Measurements from ENCODE around the gene CEP95. TPM values are rescaled to one million over a fixed set of nuclear protein-coding genes. Genes with fewer than 3 reads are reported as not detected.

CEP95 gene
- total and polyA plus RNA-seq, 10 of the 15 experiments (the other 5 are each of a cell fraction or from before 2014, with no cell fraction given): 17.7 to 54.9 (median 29.6) TPM

- no peak for TF ChIP-seq ZNF687 (IDR thresholded peaks at IDR 0.05)
- TF ChIP-seq MYC (IDR thresholded peaks at IDR 0.05; ENCODE audit: insufficient read depth, insufficient read length, insufficient replicate concordance, low read length, severe bottlenecking): no peak
- TF ChIP-seq PAX5 (IDR thresholded peaks at IDR 0.05; ENCODE audit: borderline replicate concordance, low read depth, low read length): no peak
- TF ChIP-seq EZH2 (IDR thresholded peaks at IDR 0.05; ENCODE audit: borderline replicate concordance, control insufficient read depth, low read depth, low read length): no peak
- no peak for TF ChIP-seq TAF1 (IDR thresholded peaks at IDR 0.05; ENCODE audit: borderline replicate concordance, low read depth, low read length)
- no peak for TF ChIP-seq KDM1A (IDR thresholded peaks at IDR 0.05; ENCODE audit: borderline replicate concordance)
These were observed 27.0 kb downstream of the CEP95 start (continued) for GRCh38 chr17:64533784-64534183.

- Histone ChIP-seq H3K4me3 (no peak overlapping the region), H3K27ac (ENCODE audit: control insufficient read depth, insufficient read depth) (no peak overlapping the region), H3K4me2 (ENCODE audit: control insufficient read depth, insufficient read depth) (no peak overlapping the region), H3K27me3 (replicated peaks in 1 of 2; ENCODE audit: control insufficient read depth in 2 of 2, insufficient read depth in 2 of 2, low read length in 1 of 2) (no peaks in the 10 kb centered on the region), H2AFZ (ENCODE audit: control insufficient read depth, low read depth, low read length) (no peak overlapping the region), H4K20me1 (ENCODE audit: control insufficient read depth, insufficient read depth) (no peaks in the 10 kb centered on the region), H3K36me3 (ENCODE audit: control insufficient read depth in 2 of 2, insufficient read depth in 2 of 2, low read length in 1 of 2) (peaks cover 13 to 49% of the 10 kb centered on the region in 2 experiments), H3K9ac (ENCODE audit: control insufficient read depth, insufficient read depth, low read length) (no peak overlapping the region), H3K9me3 (replicated peaks; ENCODE audit: control insufficient read depth, insufficient read depth, low read length) (no peaks in the 10 kb centered on the region), H3K4me1 (ENCODE audit: control insufficient read depth, insufficient read depth, low read length) (no peaks in the 10 kb centered on the region), H3K79me2 (ENCODE audit: control insufficient read depth, insufficient read depth, low read length) (no peaks in the 10 kb centered on the region)
- ChIA-PET RAD21 (ENCODE audit: unreplicated experiment) (interaction anchor here (1.1 kb wide), 1 partner anchor 115 kb away, joined by 6 read pairs; no protein-coding TSS in a partner anchor), SMC1A (ENCODE audit: uncharacterized antibody, unreplicated experiment) (interaction anchor here (0.6 to 1.4 kb wide), 6 partner anchors 14 to 753 kb away, joined by 3 to 5 read pairs (median 4); no protein-coding TSS in a partner anchor), CTCF (interaction anchor here (0.6 to 2.5 kb wide), 7 partner anchors 19 to 115 kb away, joined by 3 to 9 read pairs (median 5); no protein-coding TSS in a partner anchor), POLR2A (interaction anchor here (1.0 to 1.6 kb wide), 2 partner anchors 18 to 41 kb away, joined by 3 to 6 read pairs; no protein-coding TSS in a partner anchor)
- TF ChIP-seq SMC3 (IDR thresholded peaks at IDR 0.05; ENCODE audit: borderline replicate concordance, low read length): peak; percentile 19; the same call in 1 of the 2 replicates
- no peak for TF ChIP-seq PML (IDR thresholded peaks at IDR 0.05; ENCODE audit: low read length)
- peak in 2 of 3 experiments; percentile 25 to 31; a peak in 2 of 6 replicates for TF ChIP-seq CTCF (IDR thresholded peaks at IDR 0.05 in 2 of 3, conservative IDR thresholded peaks at IDR 0.05 in 1 of 3; ENCODE audit: control insufficient read depth in 2 of 3, extremely low read depth in 1 of 3, insufficient read depth in 1 of 3, low read depth in 3 of 3, low read length in 3 of 3)
- ATAC-seq (peak; percentile 57), DNase-seq (ENCODE audit: low read depth, low spot score) (no peak), FAIRE-seq (no peak)
- in situ Hi-C loops (cut with MboI): no loop called here
- 97% methylated on average over 3 of the region's 3 CpGs for WGBS (ENCODE audit: insufficient coverage, insufficient replicate concordance, low lambda C conversion rate, missing lambda C conversion rate)
- intact Hi-C loops (cut with micrococcal nuclease; ENCODE audit: unreplicated experiment): no loop called here
- BruUV-seq (replicated peaks): no TSS peak
These were observed 27.4 kb downstream of the CEP95 start for GRCh38 chr17:64534187-64534586.

Data from GM12878 (cell line).